ENCODE results near the gene ALAS1. TPM values are rescaled to one million over a fixed set of nuclear protein-coding genes. Genes with fewer than 3 reads are reported as not detected.
A peak's percentile ranks its signal among the peaks of the same experiment; 100 is the strongest.

The ALAS1 gene
- total and polyA plus RNA-seq, 2 of the 13 experiments (the other 11 are each of a cell fraction or from before 2014, with no cell fraction given): 36.0 to 43.2 TPM

DNA sequence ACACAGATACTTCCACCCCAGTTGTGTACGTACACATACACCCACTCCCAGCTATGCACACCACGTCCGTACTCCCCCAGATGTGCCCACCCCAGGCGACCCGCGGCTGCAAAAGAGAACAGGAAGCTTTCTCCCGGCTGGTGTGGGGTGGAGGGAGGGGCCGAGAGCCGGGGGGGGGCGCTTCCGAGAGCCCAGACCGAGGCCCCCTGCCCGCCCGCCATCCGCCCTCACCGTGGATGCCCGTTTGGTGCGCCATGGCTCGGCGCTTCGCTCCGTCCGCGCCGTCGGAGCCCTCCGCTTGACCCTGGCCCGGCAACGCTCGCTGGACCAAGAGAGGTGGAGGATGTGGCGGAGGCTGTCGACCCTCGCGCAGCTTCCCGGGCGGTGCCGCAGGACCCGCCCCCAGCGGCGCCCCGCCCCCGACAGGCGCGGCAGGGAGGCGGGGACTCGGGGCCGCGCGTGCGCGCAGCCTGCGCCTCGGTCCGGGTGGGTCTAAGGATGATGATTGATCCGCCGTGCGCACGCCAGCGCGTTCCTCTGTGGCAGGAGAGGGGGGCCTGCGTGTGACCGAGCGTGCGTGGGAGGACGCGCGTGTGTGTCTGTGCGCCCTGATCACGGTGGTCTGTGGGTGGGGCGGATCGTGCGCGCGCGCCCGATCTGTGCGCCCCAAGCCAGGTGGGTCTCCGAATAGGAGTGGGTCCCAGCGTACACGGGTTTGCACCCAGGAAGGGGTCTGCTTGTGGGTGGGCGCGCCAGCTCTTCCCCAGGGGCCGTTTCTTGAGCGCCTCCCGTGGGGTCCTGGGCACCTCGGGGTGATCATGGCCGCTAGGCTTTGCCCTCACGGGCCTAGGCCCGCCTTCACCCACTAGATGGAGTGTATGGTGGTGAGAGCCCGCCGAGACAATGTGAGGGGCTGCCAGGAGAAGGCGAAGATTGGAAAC, 41.1 kb downstream of the ALAS1 start, which contains the start of gene TWF2 (continued):
- TF ChIP-seq, protein P1, sequence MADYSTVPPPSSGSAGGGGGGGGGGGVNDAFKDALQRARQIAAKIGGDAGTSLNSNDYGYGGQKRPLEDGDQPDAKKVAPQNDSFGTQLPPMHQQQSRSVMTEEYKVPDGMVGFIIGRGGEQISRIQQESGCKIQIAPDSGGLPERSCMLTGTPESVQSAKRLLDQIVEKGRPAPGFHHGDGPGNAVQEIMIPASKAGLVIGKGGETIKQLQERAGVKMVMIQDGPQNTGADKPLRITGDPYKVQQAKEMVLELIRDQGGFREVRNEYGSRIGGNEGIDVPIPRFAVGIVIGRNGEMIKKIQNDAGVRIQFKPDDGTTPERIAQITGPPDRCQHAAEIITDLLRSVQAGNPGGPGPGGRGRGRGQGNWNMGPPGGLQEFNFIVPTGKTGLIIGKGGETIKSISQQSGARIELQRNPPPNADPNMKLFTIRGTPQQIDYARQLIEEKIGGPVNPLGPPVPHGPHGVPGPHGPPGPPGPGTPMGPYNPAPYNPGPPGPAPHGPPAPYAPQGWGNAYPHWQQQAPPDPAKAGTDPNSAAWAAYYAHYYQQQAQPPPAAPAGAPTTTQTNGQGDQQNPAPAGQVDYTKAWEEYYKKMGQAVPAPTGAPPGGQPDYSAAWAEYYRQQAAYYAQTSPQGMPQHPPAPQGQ (CRISPR knock-in tag; IDR thresholded peaks at IDR 0.05; ENCODE audit: borderline replicate concordance): no peak
- TF ChIP-seq, protein P2, sequence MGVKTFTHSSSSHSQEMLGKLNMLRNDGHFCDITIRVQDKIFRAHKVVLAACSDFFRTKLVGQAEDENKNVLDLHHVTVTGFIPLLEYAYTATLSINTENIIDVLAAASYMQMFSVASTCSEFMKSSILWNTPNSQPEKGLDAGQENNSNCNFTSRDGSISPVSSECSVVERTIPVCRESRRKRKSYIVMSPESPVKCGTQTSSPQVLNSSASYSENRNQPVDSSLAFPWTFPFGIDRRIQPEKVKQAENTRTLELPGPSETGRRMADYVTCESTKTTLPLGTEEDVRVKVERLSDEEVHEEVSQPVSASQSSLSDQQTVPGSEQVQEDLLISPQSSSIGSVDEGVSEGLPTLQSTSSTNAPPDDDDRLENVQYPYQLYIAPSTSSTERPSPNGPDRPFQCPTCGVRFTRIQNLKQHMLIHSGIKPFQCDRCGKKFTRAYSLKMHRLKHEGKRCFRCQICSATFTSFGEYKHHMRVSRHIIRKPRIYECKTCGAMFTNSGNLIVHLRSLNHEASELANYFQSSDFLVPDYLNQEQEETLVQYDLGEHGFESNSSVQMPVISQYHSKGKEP (CRISPR knock-in tag; IDR thresholded peaks at IDR 0.05): no peak
- TF ChIP-seq NR2C2 (CRISPR knock-in tag; IDR thresholded peaks at IDR 0.05; ENCODE audit: borderline replicate concordance) (no peak), ZNF563 (CRISPR knock-in tag; IDR thresholded peaks at IDR 0.05) (peak; percentile 49; the same call in 1 of the 2 replicates), SMARCE1 (IDR thresholded peaks at IDR 0.05; ENCODE audit: borderline replicate concordance) (no peak), NR1H2 (CRISPR knock-in tag; IDR thresholded peaks at IDR 0.05; ENCODE audit: borderline replicate concordance, low read depth) (no peak), ZNF552 (CRISPR knock-in tag; IDR thresholded peaks at IDR 0.05; ENCODE audit: borderline replicate concordance) (0 out of 2 replicates have a peak, but pooled peaks have one; percentile 36), SMAD1 (CRISPR knock-in tag; IDR thresholded peaks at IDR 0.05; ENCODE audit: borderline replicate concordance, low read depth) (no peak), MBD4 (IDR thresholded peaks at IDR 0.05; ENCODE audit: borderline replicate concordance, low read length) (no peak), ZNF747 (CRISPR knock-in tag; IDR thresholded peaks at IDR 0.05; ENCODE audit: borderline replicate concordance) (no peak), DNMT3B (CRISPR knock-in tag; conservative IDR thresholded peaks at IDR 0.05) (no peak), ZNF839 (CRISPR knock-in tag; IDR thresholded peaks at IDR 0.05; ENCODE audit: borderline replicate concordance) (no peak), KDM2A (CRISPR knock-in tag; IDR thresholded peaks at IDR 0.05; ENCODE audit: borderline replicate concordance, low read depth) (no peak; the same call in 1 of the 2 replicates), MXD4 (CRISPR knock-in tag; IDR thresholded peaks at IDR 0.05) (no peak), ZNF292 (CRISPR knock-in tag; IDR thresholded peaks at IDR 0.05; ENCODE audit: borderline replicate concordance, low read depth) (no peak), WIZ (CRISPR knock-in tag; IDR thresholded peaks at IDR 0.05) (no peak), STAT5B (CRISPR knock-in tag; IDR thresholded peaks at IDR 0.05) (no peak), SYNCRIP (IDR thresholded peaks at IDR 0.05; ENCODE audit: insufficient read depth, low read depth, low read length) (no peak), TARDBP (CRISPR knock-in tag; IDR thresholded peaks at IDR 0.05) (no peak; the same call in 1 of the 2 replicates), ZC3H4 (CRISPR knock-in tag; IDR thresholded peaks at IDR 0.05; ENCODE audit: borderline replicate concordance) (0 out of 2 replicates have a peak, but pooled peaks have one; percentile 61)
- TF ChIP-seq, protein P3, sequence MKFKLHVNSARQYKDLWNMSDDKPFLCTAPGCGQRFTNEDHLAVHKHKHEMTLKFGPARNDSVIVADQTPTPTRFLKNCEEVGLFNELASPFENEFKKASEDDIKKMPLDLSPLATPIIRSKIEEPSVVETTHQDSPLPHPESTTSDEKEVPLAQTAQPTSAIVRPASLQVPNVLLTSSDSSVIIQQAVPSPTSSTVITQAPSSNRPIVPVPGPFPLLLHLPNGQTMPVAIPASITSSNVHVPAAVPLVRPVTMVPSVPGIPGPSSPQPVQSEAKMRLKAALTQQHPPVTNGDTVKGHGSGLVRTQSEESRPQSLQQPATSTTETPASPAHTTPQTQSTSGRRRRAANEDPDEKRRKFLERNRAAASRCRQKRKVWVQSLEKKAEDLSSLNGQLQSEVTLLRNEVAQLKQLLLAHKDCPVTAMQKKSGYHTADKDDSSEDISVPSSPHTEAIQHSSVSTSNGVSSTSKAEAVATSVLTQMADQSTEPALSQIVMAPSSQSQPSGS (CRISPR knock-in tag; IDR thresholded peaks at IDR 0.05): 0 out of 2 replicates have a peak, but pooled peaks have one; percentile 6
- TF ChIP-seq, protein P4, sequence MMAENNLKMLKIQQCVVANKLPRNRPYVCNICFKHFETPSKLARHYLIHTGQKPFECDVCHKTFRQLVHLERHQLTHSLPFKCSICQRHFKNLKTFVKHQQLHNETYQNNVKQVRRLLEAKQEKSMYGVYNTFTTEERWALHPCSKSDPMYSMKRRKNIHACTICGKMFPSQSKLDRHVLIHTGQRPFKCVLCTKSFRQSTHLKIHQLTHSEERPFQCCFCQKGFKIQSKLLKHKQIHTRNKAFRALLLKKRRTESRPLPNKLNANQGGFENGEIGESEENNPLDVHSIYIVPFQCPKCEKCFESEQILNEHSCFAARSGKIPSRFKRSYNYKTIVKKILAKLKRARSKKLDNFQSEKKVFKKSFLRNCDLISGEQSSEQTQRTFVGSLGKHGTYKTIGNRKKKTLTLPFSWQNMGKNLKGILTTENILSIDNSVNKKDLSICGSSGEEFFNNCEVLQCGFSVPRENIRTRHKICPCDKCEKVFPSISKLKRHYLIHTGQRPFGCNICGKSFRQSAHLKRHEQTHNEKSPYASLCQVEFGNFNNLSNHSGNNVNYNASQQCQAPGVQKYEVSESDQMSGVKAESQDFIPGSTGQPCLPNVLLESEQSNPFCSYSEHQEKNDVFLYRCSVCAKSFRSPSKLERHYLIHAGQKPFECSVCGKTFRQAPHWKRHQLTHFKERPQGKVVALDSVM (CRISPR knock-in tag; IDR thresholded peaks at IDR 0.05): no peak; the same call in 1 of the 2 replicates

All from HepG2 (cell line).